ENCODE results near the gene DAP.

GRCh38 chr5:10726179-10726912, 34.7 kb downstream of the DAP start:
- no peak for TF ChIP-seq HMGXB4 (CRISPR knock-in tag; IDR thresholded peaks at IDR 0.05; ENCODE audit: borderline replicate concordance)
- TF ChIP-seq JUNB (IDR thresholded peaks at IDR 0.05), result no peak
- no peak for TF ChIP-seq CTCF (IDR thresholded peaks at IDR 0.05)
- TF ChIP-seq MAFK (IDR thresholded peaks at IDR 0.05; ENCODE audit: partially characterized antibody), result no peak
- no peak for TF ChIP-seq JUN (IDR thresholded peaks at IDR 0.05)
- no peak for TF ChIP-seq MYC (IDR thresholded peaks at IDR 0.05; ENCODE audit: borderline replicate concordance, low read length)
- TF ChIP-seq RNF2 (IDR thresholded peaks at IDR 0.05; ENCODE audit: borderline replicate concordance, low read depth), result no peak
- TF ChIP-seq KDM1A (IDR thresholded peaks at IDR 0.05; ENCODE audit: low read depth), result no peak
- TF ChIP-seq SMC3 (IDR thresholded peaks at IDR 0.05), result no peak

Measured in A549 (cell line).